ENCODE measurements around the gene DUSP28. TPM values are rescaled to one million over a fixed set of nuclear protein-coding genes. Genes with fewer than 3 reads are reported as not detected.
A peak's percentile ranks its signal among the peaks of the same experiment; 100 is the strongest.

Gene DUSP28
- polyA plus RNA-seq, 3 donors from 2014 or later = 13.7 to 27.4 (median 27.4) TPM

DNA sequence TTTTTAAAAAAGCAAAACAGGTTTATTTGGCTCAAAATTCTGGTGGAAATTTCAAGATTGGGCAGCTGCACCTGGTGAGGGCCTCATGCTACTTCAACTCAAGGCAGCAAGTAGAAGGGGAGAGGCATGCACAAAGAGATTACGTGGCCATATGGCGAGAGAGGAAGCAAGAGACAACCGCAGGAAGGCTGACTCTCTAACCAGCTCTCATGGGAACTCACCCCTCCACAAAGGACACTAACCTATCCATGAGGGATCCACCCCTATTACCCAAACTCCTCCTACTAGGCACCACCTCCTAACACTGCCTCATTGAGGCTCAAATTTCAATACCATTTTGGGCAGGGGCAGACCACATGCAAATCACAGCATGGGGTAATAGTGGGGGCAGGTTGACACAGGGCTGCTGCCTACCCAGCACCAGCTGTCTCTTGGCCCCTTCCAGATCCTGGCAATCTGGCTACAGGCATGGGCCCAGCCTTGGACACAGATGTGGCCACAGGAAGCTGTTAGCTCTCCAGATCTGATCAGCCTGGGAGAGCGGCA, 24.4 kb downstream of the DUSP28 start:
- peak overlapping the region in 4 of 6 donors; percentile 14 to 71 (median 55) for H3K27ac Mint-ChIP-seq
- peak overlapping the region; percentile 68 to 97 (median 95) for H3K4me3 Mint-ChIP-seq
- DNase-seq = no peak

GRCh38 chr2:240585101-240585500, 24.9 kb downstream of the DUSP28 start:
- no peak for DNase-seq
- Mint-ChIP-seq H3K27me3 (ENCODE audit: low read depth in 3 of 3) (peaks cover 0 to 11% (median 0%) of the 10 kb centered on the region in 3 donors), H3K27ac (peak overlapping the region in 5 of 6 donors; percentile 14 to 71 (median 42)), H3K9me3 (no peaks in the 10 kb centered on the region), H3K4me1 (peaks cover 58 to 79% of the 10 kb centered on the region in 2 donors), H3K36me3 (peaks cover 1 to 12% (median 7%) of the 10 kb centered on the region in 3 donors), H3K4me3 (peak overlapping the region; percentile 68 to 97 (median 95))

More for the DNA sequence above, 24.4 kb downstream of the DUSP28 start:
- Mint-ChIP-seq H3K4me1 (peaks cover 62 to 84% of the 10 kb centered on the region in 2 donors), H3K27me3 (ENCODE audit: low read depth in 3 of 3) (peaks cover 0 to 11% (median 0%) of the 10 kb centered on the region in 3 donors), H3K36me3 (peaks cover 3 to 14% (median 11%) of the 10 kb centered on the region in 3 donors), H3K9me3 (no peaks in the 10 kb centered on the region)

DNA sequence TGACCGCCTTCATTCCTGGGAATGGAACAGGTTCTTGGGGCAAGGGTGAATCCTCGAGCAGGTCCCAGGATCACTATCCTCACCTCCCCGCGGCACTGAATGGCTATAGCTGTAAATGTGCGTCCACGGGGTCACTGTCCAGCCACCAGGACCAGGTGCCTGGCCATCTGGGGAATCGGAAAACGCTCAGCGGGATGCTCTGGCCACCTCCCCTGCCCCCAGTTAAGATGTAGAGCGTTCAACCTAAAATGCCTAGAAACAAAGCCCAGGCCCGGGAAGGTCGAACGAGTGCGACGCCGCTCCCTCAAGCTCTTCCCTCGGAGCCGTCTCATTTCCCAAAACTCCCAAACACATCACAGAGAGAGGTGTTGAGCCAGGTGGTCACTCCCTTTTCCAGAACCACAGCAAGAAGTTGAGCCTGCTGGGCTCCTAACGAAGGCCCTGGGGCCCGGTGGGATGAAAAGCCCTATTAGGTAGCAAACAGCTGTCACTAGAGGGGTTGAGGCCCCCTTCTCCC, 25.6 kb downstream of the DUSP28 start:
- Mint-ChIP-seq H3K27me3 (ENCODE audit: low read depth in 3 of 3) (peaks cover 0 to 11% (median 0%) of the 10 kb centered on the region in 3 donors), H3K4me1 (peaks cover 54 to 72% of the 10 kb centered on the region in 2 donors), H3K4me3 (peak overlapping the region; percentile 93 to 97 (median 96)), H3K27ac (peak overlapping the region; percentile 91 to 97 (median 94)), H3K36me3 (peaks cover 0 to 7% (median 6%) of the 10 kb centered on the region in 3 donors), H3K9me3 (no peaks in the 10 kb centered on the region)
- DNase-seq = no peak

DNA sequence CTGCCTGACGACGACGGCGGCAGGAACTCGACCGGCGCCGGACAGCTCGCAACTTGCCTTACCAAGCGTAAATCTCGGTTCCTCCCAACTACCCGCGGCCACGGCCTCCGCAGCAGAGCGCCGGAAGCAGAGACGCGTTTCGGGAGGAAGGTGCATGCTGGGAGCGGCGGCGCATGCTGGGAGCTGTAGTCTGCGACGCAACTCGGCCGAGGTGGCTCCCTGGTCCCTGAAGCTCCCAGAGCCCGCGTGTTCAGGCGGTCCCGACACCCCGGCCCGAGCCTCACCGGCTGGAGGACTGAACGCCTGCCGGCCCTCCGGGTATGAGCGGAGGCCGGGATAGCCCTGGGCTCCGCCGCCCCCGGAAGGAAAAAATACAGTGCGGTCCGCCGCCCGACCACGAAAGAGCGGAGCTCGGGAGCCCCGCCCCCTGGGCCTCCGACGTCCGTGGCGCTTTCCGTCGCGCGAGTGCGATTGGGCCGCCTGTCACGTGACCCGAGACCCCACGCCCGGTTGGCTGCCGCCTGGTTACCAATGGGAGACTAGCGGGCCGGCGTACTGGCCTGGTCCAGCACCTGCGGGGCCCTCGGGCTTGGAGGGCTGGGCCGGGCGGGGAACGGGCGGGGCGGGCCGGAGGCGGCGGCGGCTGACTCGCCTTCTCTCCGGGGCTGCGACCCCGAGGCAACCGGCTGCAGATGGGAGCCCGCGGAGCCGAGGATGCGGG, 26.2 kb downstream of the DUSP28 start, which contains the start of gene CAPN10:
Gene CAPN10, plus strand, starts transcription at position 537 of the 721 bp plus-strand sequence. Its CDS starts 178 bp downstream, at position 715.
- peaks cover 56 to 74% of the 10 kb centered on the region in 2 donors for H3K4me1 Mint-ChIP-seq
- peaks cover 0 to 11% (median 0%) of the 10 kb centered on the region in 3 donors for H3K27me3 Mint-ChIP-seq (ENCODE audit: low read depth in 3 of 3)
- DNase-seq = peak; percentile 96 to 97 (median 97)
- H3K27ac Mint-ChIP-seq = peak within 1 kb of the TSS; percentile 91 to 97 (median 94)
- H3K4me3 Mint-ChIP-seq = peak within 1 kb of the TSS; percentile 93 to 97 (median 96)
- H3K9me3 Mint-ChIP-seq = no peaks in the 10 kb centered on the region
- peaks cover 0 to 7% (median 6%) of the 10 kb centered on the region in 3 donors for H3K36me3 Mint-ChIP-seq

DNA sequence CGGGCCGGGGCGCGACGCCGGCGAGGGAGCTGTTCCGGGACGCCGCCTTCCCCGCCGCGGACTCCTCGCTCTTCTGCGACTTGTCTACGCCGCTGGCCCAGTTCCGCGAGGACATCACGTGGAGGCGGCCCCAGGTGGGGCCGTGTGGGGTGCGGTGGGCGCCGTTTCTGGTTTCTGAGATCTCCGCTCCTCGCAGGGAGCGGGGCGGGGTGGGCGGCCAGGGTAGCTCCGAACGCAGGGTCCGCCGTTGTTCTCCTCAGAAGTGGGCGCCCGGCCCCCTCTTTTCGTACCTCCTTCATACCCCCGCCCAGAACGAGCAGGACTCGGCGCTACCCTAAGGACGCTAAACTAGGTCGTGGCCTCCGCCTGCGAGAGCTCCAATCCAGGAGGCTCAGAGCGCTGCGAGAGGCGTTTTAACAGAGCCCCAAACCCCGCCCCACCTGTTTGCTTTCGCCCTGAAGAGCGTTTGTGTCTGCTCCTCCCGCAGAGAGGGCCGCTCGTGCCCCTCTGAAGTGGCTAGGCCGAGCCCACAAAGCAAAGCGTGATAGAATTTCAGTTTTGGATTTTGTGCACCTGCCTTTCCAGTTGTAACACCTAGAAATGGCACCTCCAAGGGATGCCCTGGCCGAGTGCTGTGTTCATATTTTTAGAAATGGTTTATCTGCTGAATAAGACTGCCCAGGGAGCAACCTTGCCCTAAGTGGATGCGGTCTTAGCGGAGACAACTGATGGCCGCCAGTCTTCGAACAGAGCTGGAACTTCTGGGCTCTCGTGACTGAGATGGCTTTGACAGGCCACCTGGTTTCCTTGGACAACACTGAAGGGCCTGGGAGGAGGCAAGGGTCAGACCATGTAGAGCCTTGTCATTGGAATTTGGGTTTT, 27.0 kb downstream of the DUSP28 start:
- Mint-ChIP-seq H3K36me3 (peaks cover 0 to 7% (median 6%) of the 10 kb centered on the region in 3 donors), H3K4me3 (peak overlapping the region; percentile 83 to 96 (median 95)), H3K27ac (peak overlapping the region; percentile 84 to 95 (median 91)), H3K9me3 (no peaks in the 10 kb centered on the region), H3K27me3 (ENCODE audit: low read depth in 3 of 3) (peaks cover 0 to 8% (median 0%) of the 10 kb centered on the region in 3 donors), H3K4me1 (peaks cover 55 to 67% of the 10 kb centered on the region in 2 donors)
- DNase-seq = peak; percentile 41 to 59 (median 55)

DNA sequence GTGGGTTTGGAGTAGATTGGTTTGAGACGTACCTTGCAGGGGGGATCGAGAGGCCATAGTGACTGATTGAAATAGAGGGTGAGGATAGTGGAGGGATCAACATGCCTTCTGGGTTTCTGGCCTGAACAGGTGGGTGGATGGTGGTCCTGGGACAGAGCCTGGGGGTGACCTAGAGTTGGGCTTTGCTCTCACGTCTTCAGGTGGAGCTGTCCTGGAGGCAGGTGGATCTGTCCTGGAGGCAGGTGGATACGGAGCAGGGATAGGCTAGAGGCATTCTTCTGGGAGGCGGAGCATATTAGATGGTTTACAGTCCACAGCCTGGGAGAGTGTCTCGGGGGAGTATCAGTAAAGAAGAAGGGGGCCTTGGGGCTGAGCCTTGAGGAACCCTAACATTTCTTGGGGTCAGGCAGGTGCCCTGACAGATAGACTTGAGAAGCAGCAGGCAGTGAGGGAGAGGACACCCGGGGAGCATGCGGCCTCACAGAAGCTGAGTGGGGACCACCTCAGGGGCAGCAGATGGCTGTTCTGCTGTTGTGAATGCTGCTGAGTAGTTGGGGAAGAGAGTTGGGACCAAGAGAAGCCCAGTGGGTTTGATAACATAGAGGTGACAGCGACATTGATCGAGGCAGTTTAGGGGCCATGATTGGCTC, 28.0 kb downstream of the DUSP28 start:
- peaks cover 49 to 57% of the 10 kb centered on the region in 2 donors for H3K4me1 Mint-ChIP-seq
- H3K4me3 Mint-ChIP-seq = peak overlapping the region; percentile 83 to 96 (median 95)
- peaks cover 0 to 8% (median 0%) of the 10 kb centered on the region in 3 donors for H3K27me3 Mint-ChIP-seq (ENCODE audit: low read depth in 3 of 3)
- no peaks in the 10 kb centered on the region for H3K9me3 Mint-ChIP-seq
- peaks cover 0 to 7% (median 6%) of the 10 kb centered on the region in 3 donors for H3K36me3 Mint-ChIP-seq
- H3K27ac Mint-ChIP-seq = peak overlapping the region; percentile 55 to 95 (median 91)
- no peak for DNase-seq

DNA sequence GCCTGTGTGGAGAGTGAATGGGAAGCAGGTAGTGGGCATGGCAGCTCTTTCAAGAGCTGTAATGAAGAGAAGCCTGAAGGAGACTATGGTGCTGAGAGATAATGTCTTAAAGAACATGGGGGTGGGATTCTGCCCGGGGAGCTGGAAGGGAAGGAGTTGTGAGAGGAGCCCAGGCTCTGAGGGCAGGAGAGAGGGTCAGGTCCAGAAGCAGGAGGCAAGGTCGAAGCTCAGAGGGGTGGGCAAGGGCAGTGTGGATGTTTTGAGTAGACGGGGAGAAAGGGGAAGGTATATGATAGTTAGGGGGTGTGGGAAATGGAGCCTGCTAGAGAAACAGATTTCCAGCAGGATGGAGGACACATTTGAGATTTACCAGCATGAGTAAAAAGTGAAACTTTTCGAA, 28.5 kb downstream of the DUSP28 start:
- H3K4me3 Mint-ChIP-seq = peak overlapping the region; percentile 2 to 95 (median 83)
- no peaks in the 10 kb centered on the region for H3K9me3 Mint-ChIP-seq
- H3K27me3 Mint-ChIP-seq (ENCODE audit: low read depth in 3 of 3) = peaks cover 0 to 8% (median 0%) of the 10 kb centered on the region in 3 donors
- H3K4me1 Mint-ChIP-seq = peaks cover 46 to 52% of the 10 kb centered on the region in 2 donors
- H3K36me3 Mint-ChIP-seq = peaks cover 0 to 7% (median 6%) of the 10 kb centered on the region in 3 donors
- no peak for DNase-seq
- H3K27ac Mint-ChIP-seq = peak overlapping the region in 5 of 6 donors; percentile 8 to 95 (median 47)

DNA sequence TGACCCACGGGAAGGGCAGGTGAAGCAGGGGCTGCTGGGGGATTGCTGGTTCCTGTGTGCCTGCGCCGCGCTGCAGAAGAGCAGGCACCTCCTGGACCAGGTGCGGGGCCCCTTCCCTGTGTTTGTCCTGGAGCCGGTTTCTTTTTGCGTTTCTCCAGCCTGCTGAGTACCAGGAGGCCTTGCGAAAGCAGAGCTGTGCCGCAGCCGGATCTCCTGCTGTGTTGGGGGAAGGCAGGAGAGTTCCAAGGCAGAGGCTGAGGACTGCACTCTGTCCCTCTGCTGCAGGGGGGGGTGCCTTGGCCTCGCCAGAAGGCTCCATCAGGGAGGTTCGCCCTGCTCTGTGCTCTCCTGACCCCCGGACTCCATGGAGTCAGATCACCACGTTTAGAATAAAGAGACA, 29.2 kb downstream of the DUSP28 start:
- Mint-ChIP-seq H3K36me3 (peaks cover 0 to 7% (median 6%) of the 10 kb centered on the region in 3 donors), H3K4me3 (no peak overlapping the region), H3K4me1 (peaks cover 44 to 48% of the 10 kb centered on the region in 2 donors), H3K27me3 (ENCODE audit: low read depth in 3 of 3) (peaks cover 0 to 8% (median 0%) of the 10 kb centered on the region in 3 donors), H3K27ac (peak overlapping the region in 2 of 6 donors; percentile 25 to 49), H3K9me3 (no peaks in the 10 kb centered on the region)
- DNase-seq = no peak

GRCh38 chr2:240589850-240590525, 29.8 kb downstream of the DUSP28 start:
- no peak for DNase-seq
- H3K9me3 Mint-ChIP-seq = no peaks in the 10 kb centered on the region
- no peak overlapping the region for H3K4me3 Mint-ChIP-seq
- H3K4me1 Mint-ChIP-seq = peaks cover 38 to 42% of the 10 kb centered on the region in 2 donors
- H3K27ac Mint-ChIP-seq = no peak overlapping the region
- peaks cover 0 to 7% (median 6%) of the 10 kb centered on the region in 3 donors for H3K36me3 Mint-ChIP-seq
- H3K27me3 Mint-ChIP-seq (ENCODE audit: low read depth in 3 of 3) = peaks cover 0 to 8% (median 0%) of the 10 kb centered on the region in 3 donors

DNA sequence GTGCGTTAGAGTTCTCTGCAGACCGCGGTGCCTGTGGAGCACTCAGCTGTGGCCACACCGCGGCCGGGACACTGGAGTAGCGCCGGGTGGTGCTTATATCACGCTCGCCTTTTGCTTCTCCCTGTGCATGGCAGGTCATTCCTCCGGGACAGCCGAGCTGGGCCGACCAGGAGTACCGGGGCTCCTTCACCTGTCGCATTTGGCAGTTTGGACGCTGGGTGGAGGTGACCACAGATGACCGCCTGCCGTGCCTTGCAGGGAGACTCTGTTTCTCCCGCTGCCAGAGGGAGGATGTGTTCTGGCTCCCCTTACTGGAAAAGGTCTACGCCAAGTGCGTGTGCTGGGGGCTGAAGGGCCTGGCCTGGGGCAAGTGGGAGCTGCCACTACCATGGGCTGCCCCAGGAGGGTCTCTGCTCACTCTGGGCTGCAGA, 30.5 kb downstream of the DUSP28 start:
- H3K9me3 Mint-ChIP-seq = no peaks in the 10 kb centered on the region
- H3K27ac Mint-ChIP-seq = no peak overlapping the region
- H3K4me1 Mint-ChIP-seq = peaks cover 32 to 35% of the 10 kb centered on the region in 2 donors
- H3K27me3 Mint-ChIP-seq (ENCODE audit: low read depth in 3 of 3) = peaks cover 0 to 8% (median 0%) of the 10 kb centered on the region in 3 donors
- H3K36me3 Mint-ChIP-seq = peaks cover 0 to 7% (median 6%) of the 10 kb centered on the region in 3 donors
- no peak for DNase-seq
- H3K4me3 Mint-ChIP-seq = no peak overlapping the region

DNA sequence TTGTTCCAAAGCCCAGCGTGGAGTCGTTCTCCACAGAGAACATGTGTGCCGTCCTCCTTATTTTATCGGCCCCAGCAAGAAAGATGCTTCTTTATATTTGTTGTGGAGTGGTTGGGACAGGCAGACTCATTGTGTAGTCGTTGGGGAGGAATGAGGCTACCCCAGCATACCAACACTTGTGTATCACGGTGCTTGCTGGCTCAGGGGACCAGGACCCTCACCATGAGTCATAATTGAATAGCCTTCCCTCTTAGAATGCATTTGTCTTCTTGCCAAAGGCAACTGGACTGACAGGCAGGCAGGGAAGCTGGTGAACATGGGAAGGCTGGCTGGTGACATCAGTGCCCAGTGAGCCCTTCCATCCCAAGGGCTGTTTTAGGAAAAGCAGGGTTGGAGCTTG, 31.1 kb downstream of the DUSP28 start:
- DNase-seq = no peak

DNA sequence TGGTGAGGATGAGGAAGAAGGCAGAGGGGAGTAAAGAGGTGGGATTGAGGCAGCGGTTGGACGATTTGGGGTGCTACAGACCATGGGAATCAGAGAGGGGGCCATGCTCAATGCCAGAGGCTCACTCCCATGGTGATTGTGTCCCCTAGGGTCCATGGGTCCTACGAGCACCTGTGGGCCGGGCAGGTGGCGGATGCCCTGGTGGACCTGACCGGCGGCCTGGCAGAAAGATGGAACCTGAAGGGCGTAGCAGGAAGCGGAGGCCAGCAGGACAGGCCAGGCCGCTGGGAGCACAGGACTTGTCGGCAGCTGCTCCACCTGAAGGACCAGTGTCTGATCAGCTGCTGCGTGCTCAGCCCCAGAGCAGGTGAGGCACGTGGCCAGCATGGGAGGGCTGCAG, 31.6 kb downstream of the DUSP28 start:
- Mint-ChIP-seq H3K27ac (no peak overlapping the region), H3K4me3 (no peak overlapping the region), H3K27me3 (ENCODE audit: low read depth in 3 of 3) (peaks cover 0 to 3% (median 0%) of the 10 kb centered on the region in 3 donors), H3K9me3 (no peaks in the 10 kb centered on the region), H3K4me1 (peaks cover 27 to 31% of the 10 kb centered on the region in 2 donors), H3K36me3 (peaks cover 0 to 7% (median 6%) of the 10 kb centered on the region in 3 donors)
- no peak for DNase-seq

More for the DNA sequence above, 31.1 kb downstream of the DUSP28 start:
- no peaks in the 10 kb centered on the region for H3K9me3 Mint-ChIP-seq
- peaks cover 0 to 6% (median 0%) of the 10 kb centered on the region in 3 donors for H3K27me3 Mint-ChIP-seq (ENCODE audit: low read depth in 3 of 3)
- peaks cover 27 to 31% of the 10 kb centered on the region in 2 donors for H3K4me1 Mint-ChIP-seq
- H3K4me3 Mint-ChIP-seq = no peak overlapping the region
- H3K27ac Mint-ChIP-seq = no peak overlapping the region
- H3K36me3 Mint-ChIP-seq = peaks cover 0 to 7% (median 6%) of the 10 kb centered on the region in 3 donors

All from immature natural killer cell (primary cell).